Thoracic aorta (tissue), 2 donors: ENCODE data around the gene CHRFAM7A. TPM values are rescaled to one million over a fixed set of nuclear protein-coding genes. Genes with fewer than 3 reads are reported as not detected.
"Not testable (repeated sequence)": the region's sequence is repeated elsewhere in the genome, so short reads cannot be mapped to it uniquely, and the experiment has no call there.

Experiments
- ATAC-seq: fragments of 150-250 bp; one replicate; pipeline ENCODE4 v1.8.0; 2017; ENCODE audit warnings: low read depth; ENCODE audit not compliant: insufficient number of reproducible peaks, low FRiP score
- DNase-seq: peaks from one replicate; pipeline ENCODE4 v3.0.0-alpha.2; 2020; ENCODE audit warnings: low spot score
- H3K27ac ChIP-seq, 2 donors: fragments of 200-600 bp; sonication (generic); 1 replicate in 1 of 2; 2 replicates in 1 of 2; pipeline ENCODE4 v1.5.1; 2016; ENCODE audit warnings: mild to moderate bottlenecking in 2 of 2, moderate library complexity in 2 of 2
- H3K27me3 ChIP-seq: fragments of 200-600 bp; sonication (generic); replicated peaks from 2 replicates; pipeline ENCODE4 v1.6.0; 2016; ENCODE audit warnings: mild to moderate bottlenecking; ENCODE audit not compliant: insufficient read depth
- H3K36me3 ChIP-seq: fragments of 200-600 bp; sonication (generic); one replicate; pipeline ENCODE4 v1.5.1; 2016
- H3K4me1 ChIP-seq, 2 donors: fragments of 200-600 bp; sonication (generic); 1 replicate in 1 of 2; 2 replicates in 1 of 2; pipeline versions ENCODE4 v1.5.1 to v1.6.0; 2016; ENCODE audit warnings: low read depth in 2 of 2, mild to moderate bottlenecking in 1 of 2; ENCODE audit not compliant: control insufficient read depth in 1 of 2
- H3K4me3 ChIP-seq: fragments of 200-600 bp; sonication (generic); 2 replicates; pipeline ENCODE4 v1.5.1; 2016; ENCODE audit warnings: mild to moderate bottlenecking
- H3K9me3 ChIP-seq: fragments of 200-600 bp; sonication (generic); 2 replicates; pipeline ENCODE4 v1.5.1; 2016
- total RNA-seq, 2 donors: library from RNA; depleted of rRNA; stranded (reverse); fragments of >200 nt; gene quantifications; one replicate each; pipeline versions ENCODE4 v1.1.0 to v1.2.3, GENCODE V29; 2016

Gene CHRFAM7A
- total RNA-seq, 2 donors from 2014 or later, result 7.0 to 7.6 TPM

DNA sequence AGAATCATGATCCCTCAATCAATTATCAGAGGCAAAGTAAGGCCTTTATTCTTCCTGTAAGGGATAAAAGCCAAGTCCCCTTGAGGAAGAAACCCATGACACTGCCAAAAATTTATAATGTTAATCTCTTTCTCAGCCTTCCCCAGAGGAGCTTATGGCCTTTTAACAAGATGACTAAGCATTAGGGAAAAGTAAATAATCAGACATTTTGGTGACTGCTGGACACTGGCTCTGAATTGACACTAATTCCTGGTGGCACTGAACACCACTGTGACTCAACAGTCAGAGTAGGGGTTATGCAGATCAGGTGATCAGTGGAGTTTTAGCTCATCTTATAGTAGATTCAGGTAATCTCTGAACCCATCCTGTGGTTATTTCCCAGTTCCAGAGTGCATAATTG is 82.8 kb downstream of the CHRFAM7A start:
- H3K36me3 ChIP-seq, ATAC-seq: not testable (repeated sequence)

More for the DNA sequence above, 82.8 kb downstream of the CHRFAM7A start:
- not testable (repeated sequence) for H3K27ac ChIP-seq, H3K9me3 ChIP-seq, H3K4me1 ChIP-seq, H3K4me3 ChIP-seq, DNase-seq, H3K27me3 ChIP-seq

Other genes with a start within 250 kb of the CHRFAM7A start
- gene GOLGA8R, start 20.7 kb upstream of the CHRFAM7A start, total RNA-seq, result 10 to 100 TPM in 1 of 2 donors, 1 to 10 TPM in 1; 8.8 to 11.9 TPM
- gene GOLGA8Q, start 158.5 kb upstream of the CHRFAM7A start, total RNA-seq, result 10 to 100 TPM in 1 of 2 donors, 1 to 10 TPM in 1; 5.1 to 15.8 TPM
- gene GOLGA8H, start 210.5 kb upstream of the CHRFAM7A start, total RNA-seq, result 1 to 10 TPM in 1 of 2 donors, under 1 TPM in 1; 0.68 to 1.3 TPM